Neuronal stem cell (in vitro differentiated cells): ENCODE data around the gene IRF1.

Experiments
- DNase-seq: peaks from one replicate; pipeline ENCODE4 v3.0.0-alpha.2; 2013; ENCODE audit warnings: low spot score
- H2AFZ ChIP-seq: one replicate; pipeline ENCODE4 v1.6.1; 2013; ENCODE audit warnings: mild to moderate bottlenecking, low read length, inconsistent platforms
- H2AK5ac ChIP-seq: 2 replicates; pipeline ENCODE4 v1.6.1; 2013; ENCODE audit warnings: low read depth, mild to moderate bottlenecking, inconsistent platforms, low read length, moderate library complexity, mixed read lengths
- H2BK120ac ChIP-seq: 2 replicates; pipeline ENCODE4 v1.6.1; 2013; ENCODE audit warnings: low read depth, mild to moderate bottlenecking, inconsistent platforms, low read length, moderate library complexity, mixed read lengths
- H2BK12ac ChIP-seq: one replicate; pipeline ENCODE4 v1.6.1; 2013; ENCODE audit warnings: low read length, inconsistent platforms
- H2BK15ac ChIP-seq: 2 replicates; pipeline ENCODE4 v1.6.1; 2013; ENCODE audit warnings: mild to moderate bottlenecking, low read length, inconsistent platforms, mixed read lengths
- H2BK5ac ChIP-seq: one replicate; pipeline ENCODE4 v1.6.1; 2013; ENCODE audit warnings: inconsistent platforms, mild to moderate bottlenecking, low read length, moderate library complexity
- H3K14ac ChIP-seq: one replicate; pipeline ENCODE4 v1.6.1; 2013; ENCODE audit warnings: low read length, inconsistent platforms
- H3K18ac ChIP-seq: 2 replicates; pipeline ENCODE4 v1.6.1; 2013; ENCODE audit warnings: low read length, inconsistent platforms
- H3K23ac ChIP-seq: 2 replicates; pipeline ENCODE4 v1.6.1; 2013; ENCODE audit warnings: low read depth, mild to moderate bottlenecking, mixed read lengths, low read length, inconsistent platforms; ENCODE audit not compliant: poor library complexity
- H3K27ac ChIP-seq: replicated peaks from 3 replicates; pipeline ENCODE4 v1.5.1; 2013; ENCODE audit warnings: low read length, inconsistent platforms
- H3K27me3 ChIP-seq, 3 experiments: 2 replicates each; pipeline ENCODE4 v1.6.1; 2013; ENCODE audit warnings: low read length in 3 of 3, mild to moderate bottlenecking in 2 of 3, inconsistent platforms in 1 of 3, low read depth in 1 of 3, mixed read lengths in 1 of 3, moderate library complexity in 1 of 3; ENCODE audit not compliant: control insufficient read depth in 3 of 3, insufficient read depth in 3 of 3
- H3K36me3 ChIP-seq, 2 donors: replicated peaks in 1 of 2; 2 replicates each; pipeline ENCODE4 v1.6.1; 2013; ENCODE audit warnings: low read length in 2 of 2; ENCODE audit not compliant: control insufficient read depth in 2 of 2, insufficient read depth in 2 of 2
- H3K4ac ChIP-seq: 2 replicates; pipeline ENCODE4 v1.6.1; 2013; ENCODE audit warnings: inconsistent platforms, mild to moderate bottlenecking, low read length, moderate library complexity
- H3K4me1 ChIP-seq, 2 donors: 1 replicate in 1 of 2; 2 replicates in 1 of 2; pipeline ENCODE4 v1.6.1; 2013; ENCODE audit warnings: low read length in 2 of 2, low read depth in 1 of 2; ENCODE audit not compliant: control insufficient read depth in 2 of 2, insufficient read depth in 1 of 2
- H3K4me2 ChIP-seq: one replicate; pipeline ENCODE4 v1.6.1; 2013; ENCODE audit warnings: mild to moderate bottlenecking, low read length, inconsistent platforms; ENCODE audit not compliant: insufficient read depth, poor library complexity, severe bottlenecking
- H3K4me3 ChIP-seq, 2 donors: 2 replicates each; pipeline ENCODE4 v1.5.1; 2013; ENCODE audit warnings: low read length in 2 of 2, mild to moderate bottlenecking in 2 of 2, inconsistent platforms in 1 of 2, moderate library complexity in 1 of 2
- H3K79me1 ChIP-seq: one replicate; pipeline ENCODE4 v1.6.1; 2013; ENCODE audit warnings: low read depth, mild to moderate bottlenecking, inconsistent platforms, low read length, moderate library complexity
- H3K9ac ChIP-seq: one replicate; pipeline ENCODE4 v1.6.1; 2013; ENCODE audit warnings: mild to moderate bottlenecking, low read depth, low read length, inconsistent platforms; ENCODE audit not compliant: poor library complexity
- H3K9me3 ChIP-seq, 2 donors: replicated peaks in 1 of 2; 2 replicates each; pipeline versions ENCODE3 to v1.6.1; 2013; ENCODE audit warnings: low read length in 2 of 2, mild to moderate bottlenecking in 2 of 2, inconsistent platforms in 1 of 2, low read depth in 1 of 2, mixed read lengths in 1 of 2, moderate library complexity in 1 of 2; ENCODE audit not compliant: control insufficient read depth in 2 of 2, insufficient read depth in 1 of 2
- H4K8ac ChIP-seq: one replicate; pipeline ENCODE4 v1.6.1; 2013; ENCODE audit warnings: low read depth, mild to moderate bottlenecking, inconsistent platforms, low read length, moderate library complexity
- H4K91ac ChIP-seq: one replicate; pipeline ENCODE4 v1.6.1; 2013; ENCODE audit warnings: low read length, low read depth, mild to moderate bottlenecking, inconsistent platforms; ENCODE audit not compliant: poor library complexity
- WGBS, 2 donors: extraction: QIAGEN DNeasy Blood & Tissue Kit; methylation state at CpG; one replicate each; pipeline ENCODE4 v1.1.7; 2013; ENCODE audit warnings: missing lambda C conversion rate in 2 of 2, mixed read lengths in 1 of 2; ENCODE audit not compliant: insufficient read length in 2 of 2, insufficient replicate concordance in 1 of 2; ENCODE audit errors: extremely low coverage in 2 of 2; 5-methylcytosine and 5-hydroxymethylcytosine counted together

Gene IRF1

GRCh38 chr5:132465059-132465707 is 25.4 kb downstream of the IRF1 start:
- H2AK5ac ChIP-seq, result no peak overlapping the region
- no peak overlapping the region for H3K4me2 ChIP-seq
- no peak overlapping the region for H3K23ac ChIP-seq
- no peak overlapping the region for H3K14ac ChIP-seq
- peaks cover 3% of the 10 kb centered on the region in 2 donors for H3K9me3 ChIP-seq
- H3K27me3 ChIP-seq, result no peaks in the 10 kb centered on the region
- peaks cover 0 to 10% of the 10 kb centered on the region in 2 donors for H3K4me1 ChIP-seq
- no peak overlapping the region for H4K91ac ChIP-seq
- H3K18ac ChIP-seq, result peak overlapping the region; percentile 1
- no peaks in the 10 kb centered on the region for H3K36me3 ChIP-seq
- H3K4me3 ChIP-seq, result peak overlapping the region in 1 of 2 donors; percentile 41
- no peak overlapping the region for H2AFZ ChIP-seq
- H3K9ac ChIP-seq, result no peak overlapping the region
- no peak overlapping the region for H2BK12ac ChIP-seq
- DNase-seq, result no peak
- H4K8ac ChIP-seq, result no peak overlapping the region
- H3K79me1 ChIP-seq, result no peaks in the 10 kb centered on the region
- no CpG with 5 or more reads among the region's 10 CpGs for WGBS, 2 donors
- no peak overlapping the region for H2BK5ac ChIP-seq
- no peak overlapping the region for H2BK15ac ChIP-seq
- no peak overlapping the region for H3K4ac ChIP-seq
- H3K27ac ChIP-seq, result no peak overlapping the region
- no peak overlapping the region for H2BK120ac ChIP-seq

GRCh38 chr5:132464156-132464939 is 26.2 kb downstream of the IRF1 start:
- Histone ChIP-seq H3K18ac (peak overlapping the region; percentile 1), H3K9me3 (peaks cover under 1 to 3% of the 10 kb centered on the region in 2 donors), H2BK5ac (no peak overlapping the region), H2AFZ (no peak overlapping the region), H3K27ac (no peak overlapping the region), H2BK12ac (no peak overlapping the region), H3K4me3 (no peak overlapping the region), H3K4ac (no peak overlapping the region), H2BK15ac (no peak overlapping the region), H3K9ac (peak overlapping the region; percentile 17), H3K27me3 (no peaks in the 10 kb centered on the region), H3K14ac (no peak overlapping the region), H2AK5ac (no peak overlapping the region), H3K23ac (no peak overlapping the region), H4K8ac (no peak overlapping the region), H3K4me2 (no peak overlapping the region), H3K36me3 (no peaks in the 10 kb centered on the region), H3K4me1 (peaks cover 0 to 10% of the 10 kb centered on the region in 2 donors), H3K79me1 (no peaks in the 10 kb centered on the region), H2BK120ac (no peak overlapping the region), H4K91ac (no peak overlapping the region)
- WGBS, 2 donors, result no CpG with 5 or more reads among the region's 15 CpGs
- DNase-seq, result no peak

- no peak overlapping the region for H2BK15ac ChIP-seq
- H3K18ac ChIP-seq, result peak overlapping the region; percentile 1
- no peak for DNase-seq
- no peaks in the 10 kb centered on the region for H3K9me3 ChIP-seq
- H3K4me3 ChIP-seq, result no peak overlapping the region
- H3K27me3 ChIP-seq, result no peaks in the 10 kb centered on the region
- no peak overlapping the region for H3K23ac ChIP-seq
- no peak overlapping the region for H3K27ac ChIP-seq
- no peak overlapping the region for H2BK12ac ChIP-seq
- H2AK5ac ChIP-seq, result no peak overlapping the region
- H3K4me2 ChIP-seq, result no peak overlapping the region
- WGBS, 2 donors, result no CpG with 5 or more reads among the region's 5 CpGs
- no peak overlapping the region for H4K8ac ChIP-seq
- H3K36me3 ChIP-seq, result no peaks in the 10 kb centered on the region
- no peak overlapping the region for H2BK5ac ChIP-seq
- no peak overlapping the region for H3K14ac ChIP-seq
- H3K4me1 ChIP-seq, result peaks cover 0 to 10% of the 10 kb centered on the region in 2 donors
- peak overlapping the region; percentile 17 for H3K9ac ChIP-seq
- H3K4ac ChIP-seq, result no peak overlapping the region
- H2BK120ac ChIP-seq, result no peak overlapping the region
- H3K79me1 ChIP-seq, result no peaks in the 10 kb centered on the region
- H4K91ac ChIP-seq, result no peak overlapping the region
- no peak overlapping the region for H2AFZ ChIP-seq
Measured at GRCh38 chr5:132463811-132464155, 26.8 kb downstream of the IRF1 start.
